GM12878 (cell line): ENCODE data around the gene ALOXE3. TPM values are rescaled to one million over a fixed set of nuclear protein-coding genes. Genes with fewer than 3 reads are reported as not detected.
A peak's percentile ranks its signal among the peaks of the same experiment; 100 is the strongest.

Experiments
- ATAC-seq: fragments of 200-7000 bp; cut with Tn5 transposase; 3 replicates; pipeline ENCODE4 v1.9.1; 2020; ENCODE audit warnings: mild to moderate bottlenecking, moderate library complexity
- BruUV-seq: library from RNA; stranded (reverse); fragments of 400-500 nt; replicated peaks from 2 replicates; lab custom pipeline; 2021; lab: Mats Ljungman, UMichigan
- CTCF ChIA-PET: fragments of 300-600 bp; sonication (Branson Sonifier 250); formaldehyde crosslinking; extraction: SDS; loops from one replicate; lab custom pipeline; 2021; ENCODE audit warnings: inconsistent platforms; lab: Yijun Ruan, JAX
- POLR2A ChIA-PET: fragments of 350-600 bp; formaldehyde crosslinking; extraction: SDS; loops from one replicate; lab custom pipeline; 2021; ENCODE audit warnings: inconsistent platforms; lab: Charles Lee
- RAD21 ChIA-PET: fragments of 300-600 bp; sonication (Branson Sonifier 250); formaldehyde crosslinking; loops from one replicate; lab custom pipeline; 2023; ENCODE audit warnings: antibody characterized with exemption; ENCODE audit not compliant: unreplicated experiment; lab: Charles Lee
- SMC1A ChIA-PET: fragments of 300-600 bp; sonication (Branson Sonifier 250); formaldehyde crosslinking; loops from one replicate; lab custom pipeline; 2023; ENCODE audit not compliant: unreplicated experiment, uncharacterized antibody; lab: Charles Lee
- DNase-seq: peaks from one replicate; pipeline ENCODE4 v3.0.0-alpha.2; 2011; ENCODE audit warnings: low read depth, low spot score
- FAIRE-seq: peaks from 3 replicates; lab custom pipeline; 2011; peaks lifted over from hg19 to GRCh38; lab: Jason Lieb, UNC
- H2AFZ ChIP-seq: 2 replicates; pipeline ENCODE4 v1.6.0; 2011; ENCODE audit warnings: low read depth, low read length, control low read depth; ENCODE audit not compliant: control insufficient read depth
- H3K27ac ChIP-seq: 2 replicates; pipeline ENCODE4 v1.5.1; 2011; ENCODE audit warnings: control low read depth; ENCODE audit not compliant: control insufficient read depth, insufficient read depth
- H3K27me3 ChIP-seq, 2 experiments: replicated peaks in 1 of 2; 2 replicates each; pipeline versions ENCODE4 v1.6.0 to v1.6.1; 2011; ENCODE audit warnings: low read length in 1 of 2; ENCODE audit not compliant: control insufficient read depth in 2 of 2, insufficient read depth in 2 of 2
- H3K36me3 ChIP-seq, 2 experiments: 2 replicates each; pipeline ENCODE4 v1.5.1; 2011; ENCODE audit warnings: low read length in 1 of 2; ENCODE audit not compliant: control insufficient read depth in 2 of 2, insufficient read depth in 2 of 2
- H3K4me1 ChIP-seq: 2 replicates; pipeline ENCODE4 v1.6.1; 2011; ENCODE audit warnings: mild to moderate bottlenecking, low read length, moderate library complexity, mixed read lengths; ENCODE audit not compliant: control insufficient read depth, insufficient read depth
- H3K4me2 ChIP-seq: 2 replicates; pipeline ENCODE4 v1.6.0; 2011; ENCODE audit warnings: control low read depth; ENCODE audit not compliant: control insufficient read depth, insufficient read depth
- H3K4me3 ChIP-seq: fragments of 200-600 bp; sonication (generic); 2 replicates; pipeline ENCODE4 v1.5.1; 2016
- H3K79me2 ChIP-seq: 2 replicates; pipeline ENCODE4 v1.6.0; 2011; ENCODE audit warnings: low read length; ENCODE audit not compliant: control insufficient read depth, insufficient read depth
- H3K9ac ChIP-seq: 2 replicates; pipeline ENCODE4 v1.8.0; 2011; ENCODE audit warnings: low read length, control low read depth, mixed read lengths; ENCODE audit not compliant: control insufficient read depth, insufficient read depth
- H3K9me3 ChIP-seq: replicated peaks from 3 replicates; pipeline ENCODE4 v1.5.1; 2011; ENCODE audit warnings: mild to moderate bottlenecking, low read length; ENCODE audit not compliant: control insufficient read depth, insufficient read depth
- H4K20me1 ChIP-seq: 2 replicates; pipeline ENCODE4 v1.6.0; 2011; ENCODE audit not compliant: control insufficient read depth, insufficient read depth
- BCL3 ChIP-seq: IDR thresholded peaks from 2 replicates; pipeline ENCODE4 v1.6.1; 2011; ENCODE audit warnings: borderline replicate concordance, low read depth, mild to moderate bottlenecking, moderate library complexity, low read length; ENCODE audit not compliant: insufficient read depth, poor library complexity, severe bottlenecking
- CBFB ChIP-seq: IDR thresholded peaks from 2 replicates; pipeline ENCODE4 v1.6.1; 2016; ENCODE audit warnings: antibody characterized with exemption, low read depth
- CREB1 ChIP-seq: IDR thresholded peaks from 2 replicates; pipeline ENCODE4 v1.6.1; 2012; ENCODE audit warnings: low read depth, mild to moderate bottlenecking, inconsistent platforms
- JUNB ChIP-seq: IDR thresholded peaks from 2 replicates; pipeline ENCODE4 v1.6.1; 2016; ENCODE audit warnings: antibody characterized with exemption, mild to moderate bottlenecking
- MAX ChIP-seq: IDR thresholded peaks from 2 replicates; pipeline ENCODE4 v1.6.1; 2012; ENCODE audit warnings: low read depth, low read length, improper control_type of control experiment
- NFXL1 ChIP-seq: fragments of 450-650 bp; IDR thresholded peaks from 2 replicates; pipeline ENCODE4 v1.6.1; 2017; ENCODE audit warnings: antibody characterized with exemption, mild to moderate bottlenecking, borderline replicate concordance
- PAX8 ChIP-seq: fragments of 450-650 bp; IDR thresholded peaks from 2 replicates; pipeline ENCODE4 v1.6.1; 2017; ENCODE audit warnings: mild to moderate bottlenecking, moderate library complexity
- PML ChIP-seq: IDR thresholded peaks from 2 replicates; pipeline ENCODE4 v1.6.1; 2012; ENCODE audit warnings: low read length, inconsistent platforms
- POLR2AphosphoS2 ChIP-seq: IDR thresholded peaks from 2 replicates; pipeline ENCODE4 v1.6.1; 2011; ENCODE audit warnings: low read depth, mild to moderate bottlenecking, low read length, improper control_type of control experiment, moderate library complexity
- RELA ChIP-seq: fragments of 450-650 bp; IDR thresholded peaks from 2 replicates; pipeline ENCODE4 v1.8.0; 2014; ENCODE audit warnings: borderline replicate concordance; ENCODE audit not compliant: partially characterized antibody
- SREBF1 ChIP-seq: IDR thresholded peaks from 2 replicates; pipeline ENCODE4 v1.6.1; 2012; ENCODE audit warnings: mild to moderate bottlenecking, low read length
- STAT1 ChIP-seq: fragments of 450-650 bp; conservative IDR thresholded peaks from 2 replicates; pipeline ENCODE4 v1.6.1; 2014; ENCODE audit warnings: antibody characterized with exemption, mild to moderate bottlenecking
- YY1 ChIP-seq: IDR thresholded peaks from 2 replicates; pipeline ENCODE4 v1.6.1; 2011; ENCODE audit warnings: low read depth, mild to moderate bottlenecking, low read length
- ZNF207 ChIP-seq: fragments of 450-650 bp; IDR thresholded peaks from 2 replicates; pipeline ENCODE4 v1.6.1; 2014; ENCODE audit warnings: antibody characterized with exemption, mild to moderate bottlenecking, borderline replicate concordance
- ZNF24 ChIP-seq: fragments of 450-650 bp; IDR thresholded peaks from 2 replicates; pipeline ENCODE4 v1.6.1; 2017; ENCODE audit warnings: antibody characterized with exemption, mild to moderate bottlenecking
- WGBS: methylation state at CpG from one replicate; pipeline ENCODE4 v1.1.6; 2016; ENCODE audit warnings: low lambda C conversion rate; ENCODE audit not compliant: insufficient replicate concordance, insufficient coverage; ENCODE audit errors: missing lambda C conversion rate; 5-methylcytosine and 5-hydroxymethylcytosine counted together
- in situ Hi-C: fragments of 300-500 bp; cut with MboI; formaldehyde crosslinking; loops from 9 replicates; pipeline ENCODE4 v1.14.3; 2018; ENCODE audit warnings: mixed read lengths
- intact Hi-C: fragments of 100-400 bp; cut with micrococcal nuclease; formaldehyde crosslinking; loops from one replicate; pipeline ENCODE4 v1.14.2; 2022; ENCODE audit not compliant: unreplicated experiment
- polyA plus RNA-seq, 11 experiments: library from polyadenylated mRNA; depleted of rRNA in 4 of 11; unstranded in 6 of 11; stranded (reverse) in 5 of 11; fragments of >200 nt; fragmentation: Nextera tagmentation in 4 of 11; fragmentation: Illumina TruSeq in 1 of 11; extraction: Ambion mirVana in 4 of 11; extraction: Trizol in 1 of 11; gene quantifications; 1 replicate in 1 of 11; 2 replicates in 10 of 11; pipeline versions ENCODE4 v1.2.1 to v1.2.3, GENCODE V29; 2011 to 2016; ENCODE audit warnings: inconsistent platforms in 2 of 11, missing spikeins in 2 of 11, low read depth in 1 of 11
- total RNA-seq, 4 experiments: library from RNA; depleted of rRNA in 3 of 4; stranded (reverse); fragments of >200 nt in 3 of 4; fragmentation: Illumina TruSeq in 1 of 4; extraction: Trizol in 1 of 4; gene quantifications; 2 replicates each; pipeline versions ENCODE4 v1.2.1 to v1.2.3, GENCODE V29; 2013 to 2021
- TF ChIP-seq, protein P1 (sequence below): fragments of 450-650 bp; IDR thresholded peaks from 2 replicates; pipeline ENCODE4 v1.6.1; 2014; ENCODE audit warnings: mild to moderate bottlenecking

Gene ALOXE3
- total and polyA plus RNA-seq, 10 of the 15 experiments (the other 5 are each of a cell fraction or from before 2014, with no cell fraction given) = 0.04 TPM; not detected in 9

DNA sequence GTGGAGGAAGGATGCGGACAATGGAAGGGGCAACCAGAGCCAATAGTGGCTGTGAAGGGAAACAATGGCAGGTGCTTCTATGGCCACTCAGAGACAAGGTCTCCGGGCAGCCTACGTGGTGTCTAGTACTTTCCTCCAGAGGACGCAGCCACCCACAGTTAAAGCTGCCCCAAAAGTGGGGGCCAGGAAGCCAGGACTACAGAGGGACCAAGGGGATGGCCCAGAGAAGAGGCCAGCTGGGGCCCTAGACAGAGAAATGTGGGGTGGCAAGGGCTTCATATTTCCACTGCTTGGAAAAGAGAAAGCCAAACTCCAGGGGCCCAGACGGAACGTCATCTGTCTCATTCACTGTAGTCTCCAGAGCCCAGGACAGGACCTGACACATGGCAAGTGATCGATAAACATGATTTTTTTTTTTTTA, 34.7 kb upstream of the ALOXE3 start (continued):
- TF ChIP-seq BCL3 = no peak
- TF ChIP-seq STAT1 = no peak
- 0 out of 2 replicates have a peak, but pooled peaks have one; percentile 17 for TF ChIP-seq POLR2AphosphoS2
- TF ChIP-seq, all 136 proteins: peak for 3

DNA sequence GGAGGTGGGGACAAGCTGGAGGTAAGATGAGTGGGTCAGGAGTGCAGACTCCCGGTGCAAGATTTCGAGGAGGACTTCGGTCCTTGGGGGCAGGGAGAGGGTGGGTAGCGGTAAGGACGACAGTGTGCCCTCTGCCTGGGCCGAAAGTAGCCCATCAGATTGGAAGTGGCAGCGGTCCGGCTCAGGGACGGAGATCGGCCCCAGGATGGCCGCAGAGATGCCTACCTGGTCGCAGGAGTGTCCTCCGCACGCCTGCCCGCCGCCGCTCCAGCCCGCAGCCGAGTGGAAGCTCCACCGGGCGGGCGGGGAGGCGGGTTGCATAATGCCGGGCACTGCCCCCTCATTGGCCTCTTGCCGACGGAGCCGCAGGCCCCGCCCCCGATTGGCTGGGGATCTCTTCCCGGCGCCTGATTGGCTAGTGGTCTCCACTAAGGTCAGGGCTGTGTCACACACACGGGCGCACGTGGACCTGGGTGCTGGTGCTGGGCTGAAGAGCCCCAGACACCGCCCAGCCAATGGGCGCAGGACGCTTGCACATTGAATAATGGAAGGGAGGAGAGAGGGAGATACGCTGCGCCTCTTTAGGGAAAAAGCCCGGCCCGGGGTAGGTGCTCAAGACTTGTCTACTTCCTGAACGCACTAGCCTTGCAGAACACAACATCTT, 33.9 kb upstream of the ALOXE3 start, which contains the start of gene PER1:
PER1 (minus strand) TSS at position 293 of the 664 bp plus-strand sequence. CDS start 1,698 bp downstream, outside the sequence.
- POLR2A ChIA-PET = interaction anchor here (1.0 to 7.5 kb wide), 9 partner anchors 9 to 44 kb away, joined by 3 to 71 read pairs (median 6); partner anchors contain the start of genes BORCS6 and HES7
- Histone ChIP-seq H3K4me2 (peak within 1 kb of the TSS; percentile 97), H3K4me3 (peak within 1 kb of the TSS; percentile 89), H3K79me2 (peaks cover 21% of the 10 kb centered on the region), H2AFZ (peak within 1 kb of the TSS; percentile 51), H4K20me1 (no peaks in the 10 kb centered on the region; the same call in 1 of the 2 replicates), H3K27me3 (no peaks in the 10 kb centered on the region), H3K36me3 (peaks cover 9 to 12% of the 10 kb centered on the region in 2 experiments), H3K9ac (peak within 1 kb of the TSS; percentile 85), H3K27ac (peak within 1 kb of the TSS; percentile 89), H3K9me3 (no peaks in the 10 kb centered on the region), H3K4me1 (peaks cover 19% of the 10 kb centered on the region)
- in situ Hi-C loops = no loop called here
- ATAC-seq (peak; percentile 64), FAIRE-seq (peak; percentile 78), DNase-seq (peak; percentile 66)
- BruUV-seq = no TSS peak
- SMC1A ChIA-PET = no interaction called here
- RAD21 ChIA-PET = interaction anchor here (0.9 to 1.0 kb wide), 2 partner anchors 14 to 32 kb away, joined by 3 to 5 read pairs; no protein-coding TSS in a partner anchor
- intact Hi-C loops = no loop called here
- CTCF ChIA-PET = interaction anchor here (0.7 to 3.4 kb wide), 4 partner anchors 11 to 33 kb away, joined by 3 to 29 read pairs (median 5); no protein-coding TSS in a partner anchor
- WGBS = 14% methylated on average over 41 of the region's 42 CpGs
- TF ChIP-seq CREB1 (peak; percentile 67), MAX (peak; percentile 90), PAX8 (no peak), ZNF207 (no peak), POLR2AphosphoS2 (peak; percentile 86; the same call in 1 of the 2 replicates), ZNF24 (no peak), NFXL1 (no peak), YY1 (no peak; the same call in 1 of the 2 replicates), SREBF1 (no peak), JUNB (no peak), PML (no peak), CBFB (no peak), RELA (no peak)
- TF ChIP-seq, protein P1, sequence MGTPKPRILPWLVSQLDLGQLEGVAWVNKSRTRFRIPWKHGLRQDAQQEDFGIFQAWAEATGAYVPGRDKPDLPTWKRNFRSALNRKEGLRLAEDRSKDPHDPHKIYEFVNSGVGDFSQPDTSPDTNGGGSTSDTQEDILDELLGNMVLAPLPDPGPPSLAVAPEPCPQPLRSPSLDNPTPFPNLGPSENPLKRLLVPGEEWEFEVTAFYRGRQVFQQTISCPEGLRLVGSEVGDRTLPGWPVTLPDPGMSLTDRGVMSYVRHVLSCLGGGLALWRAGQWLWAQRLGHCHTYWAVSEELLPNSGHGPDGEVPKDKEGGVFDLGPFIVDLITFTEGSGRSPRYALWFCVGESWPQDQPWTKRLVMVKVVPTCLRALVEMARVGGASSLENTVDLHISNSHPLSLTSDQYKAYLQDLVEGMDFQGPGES = 0 out of 2 replicates have a peak, but pooled peaks have one; percentile 15
